Measurements from ENCODE around the gene INA. TPM values are rescaled to one million over a fixed set of nuclear protein-coding genes. Genes with fewer than 3 reads are reported as not detected.

Gene INA
- total RNA-seq, 6 donors from 2014 or later: 0.13 to 0.39 TPM; not detected in 4

DNA sequence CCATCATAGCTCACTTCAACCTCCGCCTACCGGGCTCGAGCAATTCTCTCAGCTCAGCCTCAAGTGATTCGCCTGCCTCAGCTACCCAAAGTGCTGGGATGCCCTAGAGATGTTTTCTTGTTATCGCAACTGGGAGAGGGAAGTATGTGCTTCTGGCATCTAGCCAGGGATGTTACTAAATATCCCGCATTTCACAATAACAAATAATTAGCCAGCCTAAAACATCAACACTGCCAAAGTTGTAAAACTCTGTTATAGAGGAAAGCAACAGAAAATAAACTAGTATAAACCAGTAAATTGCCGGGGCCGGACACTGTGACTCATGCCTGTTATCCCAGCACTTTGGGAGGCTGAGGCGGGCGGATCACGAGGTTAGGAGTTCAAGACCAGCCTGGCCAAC lies 7.2 kb downstream of the INA start:
- peaks cover 0 to 4% (median 1%) of the 10 kb centered on the region in 4 donors for H3K27me3 ChIP-seq
- 73 to 79% methylated on average over 11 of the region's 11 CpGs for WGBS, 2 donors
- no peak overlapping the region for H3K27ac ChIP-seq
- H3K36me3 ChIP-seq: no peaks in the 10 kb centered on the region
- TF ChIP-seq, protein P1, sequence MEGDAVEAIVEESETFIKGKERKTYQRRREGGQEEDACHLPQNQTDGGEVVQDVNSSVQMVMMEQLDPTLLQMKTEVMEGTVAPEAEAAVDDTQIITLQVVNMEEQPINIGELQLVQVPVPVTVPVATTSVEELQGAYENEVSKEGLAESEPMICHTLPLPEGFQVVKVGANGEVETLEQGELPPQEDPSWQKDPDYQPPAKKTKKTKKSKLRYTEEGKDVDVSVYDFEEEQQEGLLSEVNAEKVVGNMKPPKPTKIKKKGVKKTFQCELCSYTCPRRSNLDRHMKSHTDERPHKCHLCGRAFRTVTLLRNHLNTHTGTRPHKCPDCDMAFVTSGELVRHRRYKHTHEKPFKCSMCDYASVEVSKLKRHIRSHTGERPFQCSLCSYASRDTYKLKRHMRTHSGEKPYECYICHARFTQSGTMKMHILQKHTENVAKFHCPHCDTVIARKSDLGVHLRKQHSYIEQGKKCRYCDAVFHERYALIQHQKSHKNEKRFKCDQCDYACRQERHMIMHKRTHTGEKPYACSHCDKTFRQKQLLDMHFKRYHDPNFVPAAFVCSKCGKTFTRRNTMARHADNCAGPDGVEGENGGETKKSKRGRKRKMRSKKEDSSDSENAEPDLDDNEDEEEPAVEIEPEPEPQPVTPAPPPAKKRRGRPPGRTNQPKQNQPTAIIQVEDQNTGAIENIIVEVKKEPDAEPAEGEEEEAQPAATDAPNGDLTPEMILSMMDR (IDR thresholded peaks at IDR 0.05): no peak
- TF ChIP-seq POLR2AphosphoS5 (IDR thresholded peaks at IDR 0.05) (no peak), EP300 (IDR thresholded peaks at IDR 0.05) (no peak), POLR2A (IDR thresholded peaks at IDR 0.05) (no peak)
- H3K9me3 ChIP-seq: no peaks in the 10 kb centered on the region
- H3K4me1 ChIP-seq: no peaks in the 10 kb centered on the region
- ATAC-seq (ENCODE audit: low FRiP score in 2 of 2) (no peak), DNase-seq (no peak)
- H3K4me3 ChIP-seq: no peak overlapping the region

DNA sequence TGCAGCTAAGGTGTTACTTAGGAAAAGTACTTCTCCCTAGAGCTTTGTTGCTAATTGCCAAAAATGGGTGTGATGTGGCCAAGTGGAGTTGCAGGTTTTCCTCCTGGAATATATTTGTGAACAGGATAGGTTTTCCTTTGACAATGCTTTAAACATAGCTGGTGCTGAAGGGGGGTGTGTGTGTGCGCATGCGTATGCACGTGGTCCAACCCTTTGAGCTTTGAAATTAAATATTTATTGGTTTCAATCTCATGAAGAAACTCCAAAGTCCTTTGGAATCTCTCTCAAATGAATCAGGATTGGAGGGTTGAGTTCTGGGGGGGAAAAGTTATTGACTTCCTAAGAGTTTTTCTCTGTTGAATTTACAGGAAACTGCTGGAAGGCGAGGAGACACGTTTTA lies 11.1 kb downstream of the INA start:
- WGBS, 2 donors: 83 to 86% methylated on average over 5 of the region's 5 CpGs
- H3K9me3 ChIP-seq: no peaks in the 10 kb centered on the region
- no peaks in the 10 kb centered on the region for H3K36me3 ChIP-seq
- H3K27me3 ChIP-seq: no peaks in the 10 kb centered on the region
- DNase-seq (no peak), ATAC-seq (ENCODE audit: low FRiP score in 2 of 2) (no peak)
- no peak overlapping the region for H3K27ac ChIP-seq
- no peaks in the 10 kb centered on the region for H3K4me1 ChIP-seq
- TF ChIP-seq EP300 (IDR thresholded peaks at IDR 0.05) (no peak), POLR2A (IDR thresholded peaks at IDR 0.05) (no peak), POLR2AphosphoS5 (IDR thresholded peaks at IDR 0.05) (no peak)
- TF ChIP-seq, protein P1 (IDR thresholded peaks at IDR 0.05): no peak
- H3K4me3 ChIP-seq: no peak overlapping the region

DNA sequence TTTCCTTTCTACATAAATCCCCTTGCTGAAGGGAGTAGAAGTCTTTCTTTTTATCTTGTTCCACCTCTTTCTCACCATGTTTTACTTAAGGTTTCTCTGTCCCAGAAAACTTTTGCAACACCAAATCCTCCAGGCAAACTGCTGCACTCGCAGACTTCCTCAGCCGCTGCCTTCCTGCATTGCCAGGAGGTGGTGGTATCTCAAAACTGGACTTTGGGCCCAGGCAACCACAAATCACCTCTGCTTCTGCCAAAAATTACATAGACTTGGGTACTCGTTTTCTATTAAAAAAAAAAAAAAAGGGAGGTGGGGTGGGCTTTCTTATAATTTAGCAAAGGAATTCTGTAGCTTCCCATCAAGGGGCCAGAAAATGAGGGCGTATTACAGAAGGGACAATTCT lies 14.7 kb downstream of the INA start:
- 77 to 84% methylated on average over 4 of the region's 4 CpGs for WGBS, 2 donors
- H3K36me3 ChIP-seq: no peaks in the 10 kb centered on the region
- H3K4me1 ChIP-seq: no peaks in the 10 kb centered on the region
- DNase-seq: no peak
- no peaks in the 10 kb centered on the region for H3K9me3 ChIP-seq
- ATAC-seq (ENCODE audit: low FRiP score in 2 of 2): no peak
- no peak overlapping the region for H3K27ac ChIP-seq
- H3K27me3 ChIP-seq: no peaks in the 10 kb centered on the region
- H3K4me3 ChIP-seq: no peak overlapping the region
- TF ChIP-seq POLR2AphosphoS5 (IDR thresholded peaks at IDR 0.05) (no peak), EP300 (IDR thresholded peaks at IDR 0.05) (no peak)

DNA sequence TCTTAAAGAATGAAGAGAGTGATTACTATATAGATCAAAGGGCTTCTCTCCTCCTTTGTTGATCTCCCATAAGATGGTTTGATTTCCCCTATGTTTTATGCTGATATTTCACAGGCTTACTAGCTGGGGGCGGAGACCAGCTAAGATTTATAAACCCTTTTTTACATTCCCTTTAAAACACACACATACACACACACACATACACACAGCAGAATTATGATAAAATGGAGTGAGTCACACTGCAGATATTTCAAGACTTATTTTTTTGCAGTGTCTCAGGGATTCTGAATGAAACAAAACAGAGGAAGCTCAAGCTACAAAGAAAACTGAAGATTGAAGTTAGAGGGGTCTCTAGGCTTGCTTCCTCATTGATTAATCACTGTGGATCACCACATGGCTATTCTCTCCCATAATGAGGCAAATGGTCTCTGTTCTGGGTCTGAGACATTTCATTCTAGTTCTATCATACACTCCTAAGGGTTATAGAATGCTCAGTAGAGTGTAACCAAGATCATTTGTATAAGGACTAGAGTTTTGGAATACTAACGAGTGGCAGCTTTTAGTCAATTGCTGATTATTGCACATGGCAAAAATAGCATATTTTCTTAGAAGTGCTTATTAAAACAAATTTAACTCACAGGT lies 18.6 kb downstream of the INA start:
- no peak for ATAC-seq (ENCODE audit: low FRiP score in 2 of 2)
- TF ChIP-seq, protein P1 (IDR thresholded peaks at IDR 0.05): no peak
- TF ChIP-seq POLR2AphosphoS5 (IDR thresholded peaks at IDR 0.05) (no peak), EP300 (IDR thresholded peaks at IDR 0.05) (no peak), POLR2A (IDR thresholded peaks at IDR 0.05) (no peak)

DNA sequence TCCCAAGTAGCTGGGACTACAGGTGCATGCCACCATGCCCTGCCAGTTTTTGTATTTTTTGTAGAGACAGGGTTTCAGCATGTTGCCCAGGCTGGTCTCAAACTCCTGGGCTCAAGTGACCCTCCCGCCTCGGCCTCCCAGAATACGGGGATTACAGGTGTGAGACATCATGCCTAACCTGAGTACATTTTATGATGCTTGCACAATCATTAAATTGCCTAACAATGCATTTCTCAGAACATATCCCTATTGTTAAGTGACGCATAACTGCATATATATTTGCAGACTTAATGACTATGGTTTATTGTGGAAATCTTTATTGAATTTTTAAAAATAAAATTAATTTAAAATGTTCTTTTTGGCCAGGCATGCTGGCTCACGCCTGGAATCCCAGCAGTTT lies 30.7 kb downstream of the INA start:
- H3K27me3 ChIP-seq: no peaks in the 10 kb centered on the region
- peaks cover 0 to 76% (median 42%) of the 10 kb centered on the region in 4 donors for H3K36me3 ChIP-seq
- WGBS, 2 donors: 95 to 99% methylated on average over 5 of the region's 5 CpGs
- ATAC-seq (ENCODE audit: low FRiP score in 2 of 2) (no peak), DNase-seq (no peak)
- H3K4me1 ChIP-seq: no peaks in the 10 kb centered on the region
- no peak overlapping the region for H3K4me3 ChIP-seq
- TF ChIP-seq, protein P1 (IDR thresholded peaks at IDR 0.05): no peak
- TF ChIP-seq POLR2A (IDR thresholded peaks at IDR 0.05) (no peak), EP300 (IDR thresholded peaks at IDR 0.05) (no peak), POLR2AphosphoS5 (IDR thresholded peaks at IDR 0.05) (no peak)
- no peaks in the 10 kb centered on the region for H3K9me3 ChIP-seq
- no peak overlapping the region for H3K27ac ChIP-seq

More for the DNA sequence above, 18.6 kb downstream of the INA start:
- Histone ChIP-seq H3K4me1 (no peaks in the 10 kb centered on the region), H3K9me3 (no peaks in the 10 kb centered on the region), H3K27ac (no peak overlapping the region), H3K4me3 (no peak overlapping the region), H3K36me3 (no peaks in the 10 kb centered on the region), H3K27me3 (no peaks in the 10 kb centered on the region)
- 77 to 82% methylated on average over 2 of the region's 2 CpGs for WGBS, 2 donors
- no peak for DNase-seq
